M059J (cell line): Measurements from ENCODE around the gene COL6A3. TPM values are rescaled to one million over a fixed set of nuclear protein-coding genes. Genes with fewer than 3 reads are reported as not detected.

Experiments
- DNase-seq: peaks from one replicate; pipeline ENCODE4 v3.0.0-alpha.2; 2012; ENCODE audit warnings: low read depth
- total RNA-seq: library from RNA; depleted of rRNA; stranded (reverse); fragments of >200 nt; shearing (Covaris generic); gene quantifications from 2 replicates; pipeline ENCODE4 v1.2.3, GENCODE V29; 2014

COL6A3 gene
- total RNA-seq, 1 experiment from 2014 or later, result 2.1 TPM

DNA sequence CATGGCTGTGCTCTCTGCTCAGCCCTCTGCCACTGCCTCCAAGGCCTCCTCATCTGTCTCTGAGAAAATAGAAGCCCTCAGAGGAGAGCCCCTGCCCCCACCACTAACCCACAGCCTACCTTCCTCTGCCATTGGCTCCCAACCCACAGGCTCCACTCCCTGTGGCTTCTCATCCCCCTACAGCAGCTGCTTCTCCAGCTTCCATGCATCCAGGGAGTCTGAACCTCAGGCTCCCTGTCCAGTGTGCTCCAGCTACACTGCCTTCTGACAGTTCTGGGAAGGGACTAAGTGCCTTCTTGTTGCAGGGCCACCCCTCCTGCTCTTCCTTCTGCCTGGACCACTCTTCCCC, 29.3 kb downstream of the COL6A3 start:
- no peak for DNase-seq

DNA sequence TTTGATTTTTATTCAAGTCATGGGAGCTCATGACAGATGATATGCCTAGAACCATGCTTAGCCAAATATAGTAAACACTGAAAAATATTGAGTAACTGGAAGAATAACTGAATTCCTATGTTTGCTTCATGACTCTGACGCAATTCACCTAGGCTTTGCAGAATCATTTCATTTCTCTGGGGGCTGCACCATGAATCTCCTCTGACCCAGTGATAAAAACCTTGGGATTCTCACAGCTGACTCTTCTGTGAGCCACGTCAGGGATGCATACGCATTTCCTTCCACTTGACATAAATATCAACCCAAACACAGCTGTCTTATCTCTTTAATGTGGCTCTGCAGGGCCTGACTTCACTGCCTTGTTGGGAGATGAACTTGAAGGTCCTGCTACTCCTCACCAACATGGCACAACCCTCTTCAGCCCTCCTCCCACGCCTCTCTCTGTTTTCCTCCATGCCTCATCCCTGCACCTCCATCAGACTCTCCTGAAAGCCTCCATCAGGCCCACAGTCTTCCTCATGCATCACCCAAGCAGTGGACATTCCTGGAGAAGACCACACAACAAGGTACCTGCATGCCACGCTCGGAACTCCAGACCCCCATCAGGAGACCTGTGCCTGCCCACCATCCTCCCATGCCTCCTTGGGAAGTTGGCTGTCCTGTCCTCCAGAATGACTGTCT, 29.8 kb downstream of the COL6A3 start:
- no peak for DNase-seq

DNA sequence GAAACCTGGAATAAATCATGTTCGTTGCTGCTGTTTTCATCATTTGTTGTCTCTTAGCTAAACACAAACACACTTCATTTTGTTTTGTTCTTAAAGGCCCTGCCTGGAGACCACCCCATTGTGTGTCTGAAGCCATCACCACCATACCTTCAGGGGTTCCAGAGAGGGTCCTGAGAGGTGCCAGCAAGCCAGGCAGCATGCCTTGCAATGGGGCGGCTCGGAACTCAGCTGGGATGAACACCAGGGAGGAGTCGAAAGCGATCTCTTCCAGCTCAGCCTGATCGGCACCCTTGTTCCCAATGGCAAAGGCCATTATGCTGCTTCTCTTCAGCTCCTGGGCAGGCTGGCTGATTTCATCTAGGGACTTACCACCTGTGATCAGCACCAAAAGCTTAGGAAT, 33.2 kb downstream of the COL6A3 start:
- DNase-seq, result no peak

DNA sequence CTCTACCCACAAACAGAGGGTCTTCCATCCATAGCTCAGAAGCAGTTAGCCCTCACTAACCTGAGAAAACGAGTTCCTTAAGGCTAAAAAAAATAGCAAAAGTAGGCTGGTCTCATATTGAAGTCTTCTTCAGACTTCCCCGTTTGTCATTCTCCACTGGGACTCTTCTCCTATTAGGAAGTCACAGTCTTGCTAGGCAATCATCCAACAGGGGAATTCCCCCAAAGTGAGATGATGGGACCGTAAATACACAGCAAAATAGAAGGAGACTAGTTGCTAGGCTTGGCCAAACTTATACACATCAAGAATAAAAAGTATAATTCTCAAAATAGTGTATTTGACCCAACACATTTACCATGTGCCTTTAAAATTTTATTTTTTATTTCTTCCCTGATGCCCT, 34.3 kb downstream of the COL6A3 start:
- DNase-seq, result no peak

DNA sequence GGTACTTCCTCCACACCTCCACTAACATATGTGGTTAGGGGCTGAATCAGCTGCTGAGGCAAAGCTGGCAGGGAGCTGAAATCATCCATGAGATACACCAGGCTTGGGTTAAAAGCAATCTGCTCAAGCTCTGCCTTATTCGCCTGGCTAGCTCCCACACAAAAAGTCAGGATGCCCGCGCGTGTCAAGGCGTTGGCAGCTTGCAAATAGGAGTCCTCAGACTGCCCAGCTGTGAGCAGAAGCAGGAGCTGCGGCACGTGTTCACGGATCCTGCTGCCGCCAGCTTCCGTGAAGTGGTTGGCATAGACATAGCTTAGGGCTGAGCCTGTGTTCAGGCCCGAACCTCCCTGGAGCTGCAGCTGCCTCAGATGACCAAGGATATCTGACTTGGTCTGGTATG, 35.3 kb downstream of the COL6A3 start:
- DNase-seq, result no peak

DNA sequence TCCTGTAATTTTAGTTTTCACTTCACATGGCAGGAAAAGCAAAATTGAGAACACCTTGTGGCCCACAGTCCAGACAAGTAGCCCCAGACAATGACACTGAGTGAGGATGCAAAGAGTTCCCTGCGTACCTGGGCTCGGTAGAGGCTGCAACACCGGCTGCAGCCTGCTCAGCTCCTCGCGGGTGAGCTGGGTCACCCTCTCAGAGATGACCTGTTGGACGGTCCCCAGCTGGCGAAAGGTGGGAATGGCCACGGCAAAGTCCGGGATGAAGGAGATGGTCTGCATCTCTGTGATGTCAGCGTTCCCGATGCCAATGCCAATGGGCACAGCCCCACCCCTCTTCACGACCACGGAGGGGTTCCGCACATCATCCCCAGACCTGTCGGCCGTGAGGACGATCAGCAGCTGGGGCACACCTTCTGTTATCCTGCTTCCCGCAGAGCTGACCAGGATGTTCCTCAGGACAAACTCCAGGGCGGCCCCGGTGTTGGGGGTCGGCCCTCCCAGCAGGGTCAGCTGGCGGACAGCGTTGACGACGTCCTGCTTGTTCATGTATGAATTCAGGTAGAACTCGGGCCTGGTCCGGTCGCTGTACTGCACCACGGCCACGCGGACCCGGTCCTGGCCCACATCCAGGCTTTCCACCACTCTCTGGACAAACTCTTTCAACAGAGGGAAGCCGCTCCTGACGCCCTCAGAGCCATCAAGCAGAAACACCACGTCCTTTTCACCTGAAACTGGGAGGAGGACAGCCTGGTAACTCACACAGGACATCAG, 39.5 kb downstream of the COL6A3 start:
- DNase-seq, result no peak

DNA sequence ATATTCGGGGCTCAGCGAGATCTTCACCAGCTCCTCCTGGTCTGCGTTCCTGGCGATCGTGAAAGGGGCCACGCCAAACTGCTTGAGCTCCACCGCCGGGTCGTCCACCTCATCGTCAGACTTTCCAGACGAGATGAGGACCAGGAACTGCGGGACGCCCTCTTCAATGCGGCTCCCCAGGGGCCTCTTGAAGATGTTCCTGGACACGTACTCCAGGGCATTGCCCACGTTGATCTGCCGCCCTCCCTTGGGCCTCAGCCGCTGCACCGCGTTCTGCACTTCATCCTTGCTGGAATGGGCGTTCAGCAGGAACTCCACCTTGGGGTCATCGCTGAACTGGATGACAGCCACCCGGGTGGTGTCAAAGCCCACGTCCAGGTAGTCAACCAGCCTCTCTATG, 42.1 kb downstream of the COL6A3 start:
- DNase-seq, result no peak

DNA sequence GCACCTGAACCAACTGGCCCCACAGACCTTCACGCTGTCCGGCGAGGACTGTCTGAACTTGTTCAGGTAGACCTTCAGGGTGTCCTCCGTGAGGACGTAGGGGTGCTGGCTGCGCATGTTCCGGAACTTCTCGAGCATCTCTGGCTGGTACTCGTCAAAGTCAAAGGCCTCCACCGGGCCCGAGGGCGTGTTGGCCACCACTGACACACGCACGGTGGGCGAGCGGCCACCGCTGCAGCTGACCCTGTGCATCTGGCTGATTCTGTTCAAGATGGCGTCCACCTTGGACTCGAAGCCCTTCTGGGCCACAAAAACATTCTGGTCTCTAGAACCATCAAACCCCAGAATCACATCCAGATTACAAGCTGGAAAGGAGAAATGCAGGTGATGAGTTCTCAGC, 48.3 kb downstream of the COL6A3 start:
- DNase-seq, result no peak

DNA sequence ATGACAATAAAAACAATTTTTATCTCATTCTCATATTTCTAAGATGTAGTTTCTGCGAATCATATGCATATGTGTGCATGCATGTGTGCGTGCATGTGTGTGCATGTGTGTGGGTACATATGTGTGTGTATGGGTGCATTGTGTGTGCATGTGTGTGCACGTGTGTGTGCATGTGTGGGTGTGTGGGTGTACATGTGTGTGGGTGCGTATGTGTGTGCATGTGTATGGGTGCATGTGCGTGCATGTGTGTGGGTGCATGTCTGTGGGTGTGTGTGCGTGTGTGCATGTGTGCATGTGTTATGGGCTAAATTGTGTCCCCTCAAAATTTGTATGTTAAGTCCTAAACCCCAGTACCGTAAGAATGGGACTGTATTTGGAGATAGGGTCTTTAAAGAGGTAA, 49.3 kb downstream of the COL6A3 start:
- no peak for DNase-seq

DNA sequence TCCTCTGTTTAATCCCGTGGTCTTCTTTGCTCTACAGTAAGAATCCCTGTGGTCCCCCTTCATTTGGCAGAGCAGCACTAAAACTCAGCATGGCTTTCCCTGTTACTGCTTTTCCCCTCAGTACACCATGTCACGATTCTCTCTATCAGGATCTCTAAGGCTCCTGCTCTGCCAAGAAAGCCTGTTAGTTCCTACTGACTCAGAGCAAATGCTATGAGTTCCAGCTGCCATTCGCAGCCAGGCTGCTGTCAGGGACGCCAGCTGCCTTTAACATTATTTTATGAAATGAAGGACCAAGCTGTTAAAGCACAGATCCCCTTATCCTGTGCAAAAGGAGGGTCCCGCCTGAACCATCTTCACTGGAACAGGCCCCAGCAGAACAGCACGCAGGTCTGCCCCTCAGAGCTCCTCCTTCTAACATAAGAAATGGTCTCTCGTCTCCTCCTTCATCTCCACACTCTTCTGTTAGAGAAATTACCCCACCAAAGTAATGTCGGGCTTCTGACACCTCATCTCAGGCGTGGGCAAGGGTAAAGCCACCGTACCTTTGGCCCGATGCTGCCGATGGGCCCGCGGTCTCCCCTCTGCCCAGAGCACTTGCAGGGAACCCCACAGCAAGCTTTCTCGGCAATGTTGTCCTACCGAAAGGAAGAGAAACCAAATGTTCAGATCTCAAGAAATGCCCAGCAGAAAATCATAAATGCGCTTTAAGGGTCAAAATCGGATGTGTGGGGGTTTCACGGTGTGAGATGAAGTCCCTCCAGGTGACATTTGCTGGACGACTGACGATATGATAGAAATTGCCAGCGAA, 52.6 kb downstream of the COL6A3 start:
- DNase-seq, result no peak

DNA sequence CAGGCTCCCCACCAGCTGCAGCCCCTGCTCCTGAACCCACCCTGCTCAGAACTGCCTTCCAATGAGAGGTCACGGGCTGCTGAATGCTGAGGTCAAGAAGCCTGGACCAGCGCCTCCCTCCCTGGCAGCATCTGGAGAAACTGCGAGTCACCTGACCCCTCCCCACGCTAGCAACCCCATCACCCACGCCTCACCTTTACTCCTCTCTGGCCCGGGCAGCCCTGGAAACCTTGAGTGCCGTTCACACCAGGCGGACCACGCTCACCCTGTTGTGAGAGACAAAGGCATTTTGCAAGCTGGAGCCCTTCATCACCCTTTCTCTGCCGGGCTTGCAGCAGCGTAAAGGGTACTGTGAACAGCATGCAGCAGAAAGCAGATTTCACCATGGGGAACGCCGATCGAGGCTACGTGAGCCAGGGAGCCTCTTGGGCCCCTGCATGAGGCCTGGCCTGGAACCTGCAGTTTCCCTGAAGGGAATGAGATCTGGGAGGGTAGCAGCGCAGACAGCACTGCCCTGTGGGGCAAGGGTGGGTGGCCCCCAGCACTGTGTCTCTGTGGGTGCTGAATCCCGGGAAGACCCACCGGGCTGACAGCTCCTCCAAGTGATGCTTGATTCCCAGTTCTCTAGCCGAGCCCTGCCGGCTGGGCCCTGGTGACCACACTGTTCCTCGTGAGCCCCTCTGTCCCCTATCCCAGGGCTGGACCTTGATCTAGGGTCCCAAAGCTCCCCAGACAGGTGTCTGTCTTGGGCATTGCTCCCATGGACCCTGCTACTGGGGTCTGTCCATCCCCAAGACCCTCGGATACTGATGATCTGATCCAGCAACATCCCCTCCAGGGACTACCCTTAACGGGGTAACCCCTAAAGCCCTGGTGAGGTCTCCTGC, 53.8 kb downstream of the COL6A3 start:
- no peak for DNase-seq

DNA sequence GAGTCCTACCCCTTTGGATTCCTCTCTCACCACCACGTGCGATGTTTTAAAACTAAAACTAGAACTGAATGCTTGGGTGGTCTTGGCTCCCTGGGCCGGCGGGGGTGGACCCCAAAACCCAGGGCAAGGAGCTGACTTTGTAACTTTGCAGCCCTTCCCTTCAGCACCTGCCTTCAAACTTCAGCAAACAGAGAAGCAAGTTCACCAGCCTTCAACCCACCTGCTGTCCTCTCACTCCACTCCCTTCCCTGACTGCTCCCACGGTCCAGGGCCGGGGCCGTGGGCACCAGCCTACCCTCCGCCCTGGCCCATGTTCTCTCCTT, 54.5 kb downstream of the COL6A3 start:
- no peak for DNase-seq

DNA sequence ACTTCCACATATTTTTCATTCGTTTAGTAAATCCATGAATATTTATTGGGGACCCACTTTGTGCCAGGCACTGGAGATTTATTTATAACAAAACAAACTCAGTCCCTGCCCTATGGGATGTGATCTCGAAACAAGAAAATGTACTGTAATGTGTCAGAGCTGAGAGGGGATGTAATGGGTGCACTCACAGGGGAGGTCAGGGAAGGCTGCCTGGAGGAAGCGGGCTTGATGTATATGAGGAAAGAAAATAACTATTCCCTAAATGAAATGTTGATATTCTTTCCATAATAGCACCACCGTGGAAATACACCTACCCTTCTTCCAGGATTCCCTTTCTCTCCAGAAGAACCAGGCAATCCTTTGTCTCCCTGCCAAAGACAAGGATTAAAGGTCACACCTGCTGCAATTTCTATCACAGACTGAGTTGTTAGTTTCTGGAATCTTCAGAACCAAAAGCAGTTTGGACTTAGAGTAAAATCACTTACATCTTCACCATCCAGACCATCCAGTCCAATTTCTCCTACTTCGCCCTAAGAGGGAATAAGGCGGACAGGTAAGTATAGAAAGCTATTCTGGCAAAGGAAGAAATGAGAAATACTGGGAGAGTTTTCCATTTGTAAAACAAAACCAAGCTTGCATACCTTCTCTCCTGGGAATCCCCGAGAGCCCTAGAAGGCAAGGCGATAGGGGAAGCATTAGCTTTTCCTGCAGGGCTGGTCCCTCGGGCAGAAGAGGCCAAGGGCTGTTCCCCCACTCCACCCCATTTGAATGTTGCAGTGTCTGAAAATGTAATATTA, 55.0 kb downstream of the COL6A3 start:
- DNase-seq, result no peak

DNA sequence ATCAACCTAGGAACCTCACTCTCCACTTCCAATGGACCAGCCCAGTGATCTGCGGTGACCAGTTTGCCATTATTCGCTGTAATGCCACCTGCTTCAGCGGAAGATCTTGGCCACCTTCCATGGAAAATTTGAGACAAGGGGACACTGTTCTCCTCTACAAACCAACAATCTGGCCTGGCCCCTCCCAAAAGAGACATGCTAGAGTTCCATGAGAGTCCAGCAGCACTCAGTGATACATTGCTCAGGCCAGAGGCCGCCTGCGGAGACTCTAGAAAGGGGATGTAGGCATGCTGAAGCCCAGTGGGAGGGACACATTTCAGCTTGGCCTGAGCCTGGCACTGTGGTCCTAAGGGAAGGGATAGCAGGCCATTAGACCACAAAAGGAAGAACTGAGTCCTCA, 58.3 kb downstream of the COL6A3 start:
- DNase-seq, result no peak

DNA sequence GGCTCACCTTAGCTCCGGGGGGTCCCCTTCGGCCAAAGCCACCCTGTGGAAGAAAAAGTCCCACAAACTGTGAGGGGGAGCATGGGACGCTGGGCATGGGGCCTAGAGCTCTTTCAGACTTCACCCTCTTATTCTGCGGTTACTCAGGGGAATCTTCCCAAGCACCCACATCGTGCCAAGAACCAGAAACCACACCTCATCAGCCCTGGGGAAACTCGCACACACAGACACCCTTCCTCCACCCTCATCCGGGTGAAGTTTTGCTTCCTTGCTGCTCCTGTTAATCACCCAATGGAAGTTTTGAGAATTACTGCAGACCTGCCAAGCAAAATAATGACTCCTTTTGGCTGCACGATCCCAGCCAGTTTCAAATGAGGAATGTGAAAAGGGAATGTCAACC, 59.1 kb downstream of the COL6A3 start:
- peak; percentile 91 for DNase-seq

DNA sequence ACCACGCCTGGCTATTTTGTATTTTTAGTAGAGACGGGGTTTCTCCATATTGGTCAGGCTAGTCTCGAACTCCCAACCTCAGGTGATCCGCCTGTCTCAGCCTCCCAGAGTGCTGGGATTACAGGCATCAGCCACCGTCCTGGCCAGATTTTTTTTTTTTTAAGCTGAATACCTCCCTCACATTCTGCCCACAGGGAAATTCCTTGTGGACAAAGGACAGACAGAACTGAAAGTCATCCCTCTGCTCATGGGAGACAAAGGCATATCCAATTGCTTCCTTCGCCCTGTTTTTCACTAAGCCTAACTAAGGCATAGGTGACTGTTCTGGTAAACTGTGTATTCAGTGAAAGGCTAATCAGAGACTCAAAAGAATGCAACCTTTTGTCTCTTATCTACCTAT, 59.8 kb downstream of the COL6A3 start:
- peak; percentile 36 for DNase-seq

DNA sequence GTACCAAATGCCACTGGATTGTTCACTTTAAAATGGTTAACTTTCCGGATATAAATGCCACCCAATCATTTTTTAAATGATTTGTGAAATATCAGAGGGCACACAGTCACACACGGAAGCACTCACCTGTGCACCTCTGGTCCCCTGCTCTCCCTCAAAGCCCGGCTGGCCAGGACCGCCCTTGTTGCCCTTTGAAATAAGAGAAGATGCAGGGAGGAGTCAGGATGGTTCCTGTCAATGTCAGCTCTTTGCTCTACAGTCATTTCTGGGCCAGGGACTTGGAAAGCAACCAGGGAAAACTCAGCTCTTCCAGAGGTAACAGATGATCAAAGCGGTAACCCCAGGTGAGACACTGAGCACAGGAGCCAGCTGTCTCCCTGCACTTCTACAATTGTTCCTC, 60.7 kb downstream of the COL6A3 start:
- DNase-seq, result no peak

DNA sequence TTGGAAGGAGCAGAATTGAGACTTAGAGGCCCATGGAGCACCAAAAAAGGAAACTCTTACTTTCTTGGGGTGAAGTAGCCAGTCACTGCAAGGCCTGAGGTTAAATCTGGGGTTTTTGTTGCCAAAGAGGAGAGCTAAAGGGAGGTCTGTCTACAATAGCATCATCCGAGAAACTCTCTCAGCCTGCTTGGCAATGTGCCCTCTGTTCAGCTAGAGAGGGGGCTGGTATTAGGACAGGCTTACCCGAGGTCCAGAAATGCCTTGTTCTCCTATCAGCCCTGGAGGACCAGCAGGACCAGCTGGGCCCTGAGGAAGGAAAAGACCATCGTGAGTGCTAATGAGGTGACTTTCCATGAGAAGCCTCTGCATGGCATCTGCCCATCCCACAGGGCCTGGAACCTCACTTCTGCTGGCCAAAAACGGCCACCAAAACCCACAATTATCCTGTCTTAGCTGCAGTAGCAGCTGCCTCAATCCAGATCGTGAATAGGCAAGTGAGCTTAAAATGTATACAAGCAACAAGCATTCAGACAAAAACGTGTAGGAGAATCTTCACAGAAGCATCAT, 61.6 kb downstream of the COL6A3 start:
- no peak for DNase-seq

DNA sequence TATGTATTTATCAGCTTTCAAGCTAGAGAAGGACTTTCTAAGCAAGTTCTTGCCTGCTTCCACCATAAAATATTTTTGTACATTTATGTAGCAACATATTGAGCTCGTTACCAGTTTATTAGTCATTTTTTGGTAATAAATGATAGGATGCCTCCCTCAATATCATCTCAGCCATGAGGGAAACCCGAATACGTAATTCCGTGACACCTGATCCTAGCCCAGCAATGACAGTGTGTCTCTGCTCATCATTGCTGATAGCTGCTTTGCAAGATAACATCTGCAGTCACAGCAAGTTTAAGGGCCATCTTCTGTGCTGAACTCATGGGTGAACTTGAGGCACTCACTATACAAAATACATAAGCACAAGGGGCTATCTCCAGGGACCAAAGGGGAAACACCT, 62.2 kb downstream of the COL6A3 start:
- DNase-seq, result no peak

DNA sequence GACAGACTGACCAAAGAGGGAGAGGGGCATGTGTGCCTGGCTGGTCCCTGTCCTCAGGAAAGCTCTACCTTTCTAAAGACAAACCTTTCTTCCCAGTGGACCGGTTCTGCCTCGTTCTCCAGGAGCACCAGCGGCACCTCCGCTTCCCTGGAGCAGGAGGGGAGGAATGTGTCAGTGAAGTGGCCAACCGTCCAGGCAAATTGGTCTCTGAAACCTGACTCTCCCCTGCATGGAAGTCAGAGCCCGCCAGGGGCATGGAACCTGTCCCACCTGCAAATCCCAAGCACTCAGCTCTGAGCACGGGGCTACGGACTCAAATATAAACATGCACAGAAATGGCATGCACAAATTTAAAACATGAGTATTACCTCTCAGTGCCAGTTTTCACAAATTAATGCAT, 62.9 kb downstream of the COL6A3 start:
- no peak for DNase-seq

DNA sequence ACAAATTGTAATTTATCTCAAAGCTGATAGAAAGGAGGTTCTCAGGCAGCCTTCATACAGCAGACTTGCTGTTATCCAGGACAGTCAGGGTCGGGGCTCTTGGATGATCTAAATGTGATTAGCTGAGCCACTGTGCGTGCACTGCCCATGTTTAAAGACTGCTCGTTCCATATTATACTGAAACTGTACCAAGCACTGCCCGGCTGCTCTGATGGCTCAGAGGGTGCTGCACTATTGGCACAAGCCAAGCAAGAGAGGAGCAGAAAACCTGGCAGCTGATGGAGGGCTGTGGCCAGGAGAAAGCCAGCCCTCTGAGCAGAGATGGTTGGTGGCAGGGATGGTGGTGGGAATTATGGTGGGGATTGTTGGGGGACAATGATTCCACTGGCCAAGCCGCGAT, 63.4 kb downstream of the COL6A3 start:
- no peak for DNase-seq
